Measurements from ENCODE around the gene TIPRL. TPM values are rescaled to one million over a fixed set of nuclear protein-coding genes. Genes with fewer than 3 reads are reported as not detected.

Gene TIPRL
- total RNA-seq: 10 to 100 TPM; 24.0 to 31.0 (median 30.8) TPM
- 10 to 100 TPM; 19.3 to 31.0 (median 24.6) TPM for polyA plus RNA-seq

- Histone ChIP-seq H3K36me3 (no peaks in the 10 kb centered on the region), H3K27me3 (no peaks in the 10 kb centered on the region), H3K9me3 (no peaks in the 10 kb centered on the region), H3K4me3 (peak within 1 kb of the TSS; percentile 76 to 84 (median 78)), H3K4me1 (peaks cover 0 to 13% (median 10%) of the 10 kb centered on the region in 4 donors), H3K27ac (peak within 1 kb of the TSS; percentile 88 to 95 (median 92))
- intact Hi-C loops (cut with DNase I): loop anchor here (1.0 to 5.0 kb wide), 3 partner anchors 42 to 242 kb away; partner anchors contain the start of genes DCAF6, GPR161 and MPC2
- TF ChIP-seq POLR2A (IDR thresholded peaks at IDR 0.05): peak; percentile 62 to 75
- TF ChIP-seq CTCF (IDR thresholded peaks at IDR 0.05): peak; percentile 40 to 80 (median 74)
- peak in 1 of 4 donors; percentile 65 for TF ChIP-seq EP300 (IDR thresholded peaks at IDR 0.05)
- peak; percentile 82 to 93 (median 90) for TF ChIP-seq POLR2AphosphoS5 (IDR thresholded peaks at IDR 0.05)
- DNase-seq: peak; percentile 98
- WGBS, 2 donors: 0% methylated on average over 56 of the region's 56 CpGs
Measured at GRCh38 chr1:168178638-168179437, at the start of gene TIPRL. TSS of gene TIPRL (plus strand) at chr1:168178962. CDS start at chr1:168179078, 116 bp downstream.

GRCh38 chr1:168129933-168130332 is 48.8 kb upstream of the TIPRL start:
- intact Hi-C loops (cut with DNase I): no loop called here
- Histone ChIP-seq H3K4me1 (peaks cover 0 to 11% (median 9%) of the 10 kb centered on the region in 4 donors), H3K9me3 (no peaks in the 10 kb centered on the region), H3K27me3 (no peaks in the 10 kb centered on the region), H3K4me3 (no peak overlapping the region), H3K27ac (no peak overlapping the region), H3K36me3 (no peaks in the 10 kb centered on the region)
- 92% methylated on average over 6 of the region's 6 CpGs for WGBS, 2 donors
- no peak for DNase-seq
- no peak for TF ChIP-seq POLR2AphosphoS5 (IDR thresholded peaks at IDR 0.05)
- no peak for TF ChIP-seq POLR2A (IDR thresholded peaks at IDR 0.05)
- TF ChIP-seq EP300 (IDR thresholded peaks at IDR 0.05): no peak
- no peak for TF ChIP-seq CTCF (IDR thresholded peaks at IDR 0.05)

GRCh38 chr1:168134132-168134531 is 44.6 kb upstream of the TIPRL start:
- TF ChIP-seq POLR2AphosphoS5 (IDR thresholded peaks at IDR 0.05) (no peak), CTCF (IDR thresholded peaks at IDR 0.05) (no peak), EP300 (IDR thresholded peaks at IDR 0.05) (no peak), POLR2A (IDR thresholded peaks at IDR 0.05) (no peak)
- H3K9me3 ChIP-seq: no peaks in the 10 kb centered on the region
- DNase-seq: no peak
- H3K4me1 ChIP-seq: peaks cover 0 to 35% (median 20%) of the 10 kb centered on the region in 4 donors
- intact Hi-C loops (cut with DNase I): no loop called here
- H3K36me3 ChIP-seq: no peaks in the 10 kb centered on the region
- WGBS, 2 donors: 21 to 54% methylated on average over 1 of the region's 1 CpG
- no peak overlapping the region for H3K27ac ChIP-seq
- H3K27me3 ChIP-seq: no peaks in the 10 kb centered on the region
- no peak overlapping the region for H3K4me3 ChIP-seq

- 90% methylated on average over 7 of the region's 7 CpGs for WGBS, 2 donors
- Histone ChIP-seq H3K4me1 (peaks cover 0 to 35% (median 20%) of the 10 kb centered on the region in 4 donors), H3K9me3 (no peaks in the 10 kb centered on the region), H3K36me3 (no peaks in the 10 kb centered on the region), H3K4me3 (peak overlapping the region in 1 of 4 donors; percentile 92), H3K27me3 (no peaks in the 10 kb centered on the region), H3K27ac (no peak overlapping the region)
- TF ChIP-seq POLR2AphosphoS5 (IDR thresholded peaks at IDR 0.05) (no peak), CTCF (IDR thresholded peaks at IDR 0.05) (no peak)
- intact Hi-C loops (cut with DNase I): loop anchor here (5.0 kb wide), 2 partner anchors 43 to 93 kb away; partner anchors contain the start of genes SFT2D2 and TIPRL
- no peak for DNase-seq
Measured at GRCh38 chr1:168134642-168135041, 44.1 kb upstream of the TIPRL start.
